ENCODE results near the gene ABHD1. TPM values are rescaled to one million over a fixed set of nuclear protein-coding genes. Genes with fewer than 3 reads are reported as not detected.
A peak's percentile ranks its signal among the peaks of the same experiment; 100 is the strongest.
"Not testable (repeated sequence)": the region's sequence is repeated elsewhere in the genome, so short reads cannot be mapped to it uniquely, and the experiment has no call there.

The ABHD1 gene
- polyA plus RNA-seq, 3 donors from 2014 or later, result 0.38 to 5.5 (median 1.5) TPM

DNA sequence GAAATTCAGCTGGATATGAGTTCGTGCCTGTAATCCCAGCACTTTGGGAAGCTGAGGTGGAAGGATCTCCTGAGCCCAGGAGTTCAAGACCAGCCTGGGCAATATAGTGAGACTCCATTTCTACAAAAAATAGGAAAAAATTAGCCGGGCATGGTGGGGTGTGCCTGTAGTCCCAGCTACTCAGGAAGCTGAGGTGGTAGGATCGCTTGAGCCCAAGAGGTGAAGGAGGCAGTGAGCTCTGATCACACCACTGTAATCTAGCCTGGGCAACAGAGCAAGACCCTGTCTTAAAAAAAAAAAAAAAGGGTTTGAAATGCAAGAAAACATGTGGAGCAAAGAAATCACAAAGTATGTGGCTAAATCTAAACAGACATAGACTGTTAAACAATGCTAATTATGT lies 14.5 kb upstream of the ABHD1 start:
- H3K4me3 Mint-ChIP-seq, result no peak overlapping the region
- no peaks in the 10 kb centered on the region for H3K4me1 Mint-ChIP-seq
- DNase-seq, result no peak
- H3K27ac Mint-ChIP-seq, result no peak overlapping the region
- no peaks in the 10 kb centered on the region for H3K36me3 Mint-ChIP-seq
- peaks cover 0 to 9% (median 2%) of the 10 kb centered on the region in 3 donors for H3K27me3 Mint-ChIP-seq (ENCODE audit: low read depth in 3 of 3)
- no peaks in the 10 kb centered on the region for H3K9me3 Mint-ChIP-seq

DNA sequence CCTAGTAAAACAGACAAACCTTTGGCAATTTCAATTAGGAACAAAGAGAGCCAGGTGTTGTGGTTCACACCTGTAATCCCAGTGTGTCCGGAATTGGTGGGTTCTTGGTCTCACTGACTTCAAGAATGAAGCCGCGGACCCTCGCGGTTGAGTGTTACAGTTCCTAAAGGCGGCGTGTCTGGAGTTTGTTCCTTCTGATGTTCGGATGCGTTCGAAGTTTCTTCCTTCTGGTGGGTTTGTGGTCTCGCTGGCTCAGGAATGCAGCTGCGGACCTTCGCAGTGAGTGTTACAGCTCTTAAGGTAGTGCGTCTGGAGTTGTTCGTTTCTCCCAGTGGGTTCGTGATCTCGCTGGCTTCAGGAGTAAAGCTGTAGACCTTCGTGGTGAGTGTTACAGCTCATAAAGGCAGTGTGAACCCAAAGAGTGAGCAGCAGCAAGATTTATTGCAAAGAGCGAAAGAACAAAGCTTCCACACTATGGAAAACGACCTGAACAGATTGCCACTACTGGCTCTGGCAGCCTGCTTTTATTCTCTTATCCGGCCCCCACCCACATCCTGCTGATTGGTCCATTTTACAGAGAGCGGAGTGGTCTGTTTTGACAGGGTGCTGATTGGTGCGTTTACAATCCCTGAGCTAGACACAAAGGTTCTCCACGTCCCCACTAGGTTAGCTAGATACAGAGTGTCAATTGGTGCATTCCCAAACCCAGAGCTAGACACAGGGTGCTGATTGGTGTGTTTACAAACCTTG lies 12.8 kb upstream of the ABHD1 start:
- H3K9me3 Mint-ChIP-seq; H3K4me1 Mint-ChIP-seq; DNase-seq; H3K36me3 Mint-ChIP-seq; H3K27ac Mint-ChIP-seq; H3K27me3 Mint-ChIP-seq (ENCODE audit: low read depth in 3 of 3); H3K4me3 Mint-ChIP-seq: not testable (repeated sequence)

DNA sequence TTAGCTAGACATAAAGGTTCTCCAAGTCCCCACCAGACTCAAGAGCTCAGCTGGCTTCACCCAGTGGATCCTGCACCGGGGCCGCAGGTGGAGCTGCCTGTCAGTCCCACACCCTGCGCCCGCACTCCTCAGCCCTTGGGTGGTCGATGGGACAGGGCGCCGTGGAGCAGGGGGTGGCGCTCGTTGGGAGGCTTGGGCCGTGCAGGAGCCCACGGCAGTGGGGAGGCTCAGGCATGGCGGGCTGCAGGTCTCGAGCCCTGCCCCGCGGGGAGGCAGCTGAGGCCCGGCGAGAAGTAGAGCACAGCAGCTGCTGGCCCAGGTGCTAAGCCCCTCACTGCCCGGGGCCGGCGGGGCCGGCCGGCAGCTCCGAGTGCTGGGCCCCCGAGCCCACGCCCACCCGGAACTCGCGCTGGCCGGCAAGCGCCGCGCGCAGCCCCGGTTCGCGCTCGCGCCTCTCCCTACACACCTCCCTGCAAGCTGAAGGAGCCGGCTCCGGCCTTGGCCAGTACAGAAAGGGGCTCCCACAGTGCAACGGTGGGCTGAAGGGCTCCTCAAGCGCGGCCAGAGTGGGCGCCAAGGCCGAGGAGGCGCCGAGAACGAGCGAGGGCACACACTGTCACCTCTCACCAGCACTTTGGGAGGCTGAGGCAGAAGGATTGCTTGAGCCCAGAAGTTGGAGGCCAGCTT lies 12.1 kb upstream of the ABHD1 start:
- not testable (repeated sequence) for H3K9me3 Mint-ChIP-seq; H3K27ac Mint-ChIP-seq; H3K4me3 Mint-ChIP-seq; H3K27me3 Mint-ChIP-seq (ENCODE audit: low read depth in 3 of 3); H3K36me3 Mint-ChIP-seq; DNase-seq; H3K4me1 Mint-ChIP-seq

DNA sequence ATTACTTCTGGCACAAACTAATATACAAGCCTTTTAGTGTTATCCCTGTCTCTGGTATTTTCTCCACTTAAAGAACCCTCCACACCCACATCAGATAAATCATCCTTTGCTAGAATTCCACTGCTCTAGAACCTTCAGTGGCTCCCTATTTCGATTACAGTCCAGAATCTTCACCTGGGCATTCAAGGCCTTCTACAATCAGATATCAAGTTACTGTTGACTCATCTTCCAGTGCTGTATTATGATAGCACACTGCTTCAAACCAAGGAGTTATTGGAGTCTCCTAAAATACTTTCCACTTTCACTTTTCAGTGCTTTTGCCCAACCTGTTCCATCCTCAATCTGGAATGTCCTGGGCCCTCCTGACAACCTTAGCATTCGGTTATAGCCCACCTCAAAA lies 8.1 kb upstream of the ABHD1 start:
- no peak overlapping the region for H3K4me3 Mint-ChIP-seq

DNA sequence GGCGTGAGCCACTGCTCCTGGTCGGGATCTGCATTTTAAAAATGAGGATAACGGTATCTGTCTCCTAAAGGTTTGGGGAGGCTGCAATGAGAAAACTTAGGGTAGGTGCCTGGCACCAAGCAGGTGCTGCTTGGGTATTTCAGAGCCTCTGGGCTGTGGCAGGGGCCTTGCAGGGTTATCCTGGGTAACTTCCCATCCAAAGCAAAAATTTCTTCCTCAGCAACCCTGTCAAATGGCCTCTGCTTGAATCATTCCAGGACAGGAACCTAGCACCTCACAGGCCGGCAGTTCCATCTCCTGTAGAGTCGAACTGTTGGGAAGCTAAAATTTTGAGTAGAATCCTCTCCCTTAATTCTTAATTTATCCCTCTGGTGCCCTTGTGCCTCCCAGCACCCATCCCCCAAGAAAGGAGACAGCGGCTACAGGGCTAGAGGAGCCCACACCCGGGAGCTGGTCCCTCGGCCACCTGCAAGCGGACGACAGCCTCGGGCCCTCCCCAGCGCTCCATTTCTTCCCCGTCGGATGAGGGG lies 5.6 kb upstream of the ABHD1 start:
- Mint-ChIP-seq H3K4me1 (peaks cover 13 to 18% of the 10 kb centered on the region in 2 donors), H3K9me3 (no peaks in the 10 kb centered on the region), H3K36me3 (peaks cover 0 to 3% (median 0%) of the 10 kb centered on the region in 3 donors), H3K27me3 (ENCODE audit: low read depth in 3 of 3) (peaks cover 5 to 18% (median 9%) of the 10 kb centered on the region in 3 donors), H3K27ac (no peak overlapping the region), H3K4me3 (no peak overlapping the region)
- DNase-seq, result no peak

More for the DNA sequence above, 8.1 kb upstream of the ABHD1 start:
- Mint-ChIP-seq H3K4me1 (peaks cover 5% of the 10 kb centered on the region in 2 donors), H3K36me3 (peaks cover 0 to 3% (median 0%) of the 10 kb centered on the region in 3 donors), H3K27ac (no peak overlapping the region), H3K9me3 (no peaks in the 10 kb centered on the region), H3K27me3 (ENCODE audit: low read depth in 3 of 3) (peaks cover 4 to 16% (median 8%) of the 10 kb centered on the region in 3 donors)
- DNase-seq, result no peak

DNA sequence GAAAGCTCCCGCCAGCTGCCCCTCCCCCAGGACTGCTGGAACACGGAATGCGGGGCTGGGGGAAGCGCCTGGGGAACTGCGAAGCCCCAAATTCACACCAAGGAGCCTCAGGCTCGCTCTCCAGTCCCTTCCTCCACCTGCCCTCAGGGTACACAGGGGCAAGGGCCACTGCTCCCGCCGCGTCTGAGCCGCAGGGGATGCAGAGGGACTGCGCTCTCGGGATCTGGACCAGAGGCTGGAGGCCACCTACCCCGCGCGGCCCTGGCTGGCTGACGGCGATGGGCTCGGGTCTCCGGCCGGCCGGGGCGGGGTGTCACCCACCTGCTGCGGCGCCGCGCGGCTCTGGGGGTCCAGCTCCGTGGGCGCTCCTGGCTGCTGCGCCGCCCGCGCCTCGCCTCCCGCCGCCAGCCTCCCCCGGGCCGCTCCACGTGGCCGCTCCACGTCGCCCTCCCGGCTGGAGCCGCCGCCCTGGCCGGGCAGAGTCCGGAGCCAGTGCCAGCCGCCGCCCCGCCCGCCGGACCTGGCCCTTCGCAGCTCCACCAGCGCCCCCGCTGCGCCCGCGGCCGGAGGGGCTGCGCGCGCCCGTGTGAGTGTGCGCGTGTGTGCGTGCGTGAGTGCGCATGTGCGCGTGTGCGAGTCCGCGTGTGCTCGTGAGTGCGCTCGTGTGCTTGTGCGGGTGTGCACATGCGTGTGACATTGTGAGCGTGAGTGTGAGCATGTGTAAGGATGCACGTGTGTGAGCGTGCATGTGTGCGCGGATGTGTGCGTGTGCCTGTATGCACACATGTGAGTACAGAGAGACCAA lies 4.9 kb upstream of the ABHD1 start, which contains the start of gene CGREF1:
Gene CGREF1 (minus strand): TSS at position 604 of the 805 bp plus-strand sequence. CDS start 14,762 bp downstream, outside the sequence.
- H3K27me3 Mint-ChIP-seq (ENCODE audit: low read depth in 3 of 3), result peaks cover 5 to 19% (median 10%) of the 10 kb centered on the region in 3 donors
- H3K27ac Mint-ChIP-seq, result no peak within 1 kb of the TSS
- peaks cover 17 to 22% of the 10 kb centered on the region in 2 donors for H3K4me1 Mint-ChIP-seq
- H3K9me3 Mint-ChIP-seq, result no peaks in the 10 kb centered on the region
- DNase-seq, result no peak
- H3K36me3 Mint-ChIP-seq, result peaks cover 0 to 3% (median 0%) of the 10 kb centered on the region in 3 donors
- peak within 1 kb of the TSS; percentile 46 to 79 (median 66) for H3K4me3 Mint-ChIP-seq

DNA sequence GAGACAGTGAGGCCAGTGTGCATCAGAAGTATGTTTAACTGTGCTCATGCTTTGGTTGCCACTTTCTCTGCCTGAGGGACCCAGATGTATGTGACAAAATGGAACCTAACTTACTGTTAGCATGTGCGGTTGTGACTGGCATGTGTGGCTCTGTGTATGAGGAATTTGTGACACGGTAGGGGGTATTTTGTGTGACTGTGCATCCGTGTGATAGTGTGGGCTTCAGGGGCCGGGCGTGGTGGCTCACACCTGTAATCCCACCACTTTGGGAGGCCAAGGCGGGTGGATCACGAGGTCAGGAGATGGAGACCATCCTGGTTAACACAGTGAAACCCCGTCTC lies 4.3 kb upstream of the ABHD1 start:
- Mint-ChIP-seq H3K4me3 (peak overlapping the region; percentile 38 to 79 (median 66)), H3K27me3 (ENCODE audit: low read depth in 3 of 3) (peaks cover 5 to 21% (median 14%) of the 10 kb centered on the region in 3 donors), H3K4me1 (peaks cover 21 to 22% of the 10 kb centered on the region in 2 donors)
- not testable (repeated sequence) for H3K36me3 Mint-ChIP-seq, H3K9me3 Mint-ChIP-seq, H3K27ac Mint-ChIP-seq, DNase-seq

DNA sequence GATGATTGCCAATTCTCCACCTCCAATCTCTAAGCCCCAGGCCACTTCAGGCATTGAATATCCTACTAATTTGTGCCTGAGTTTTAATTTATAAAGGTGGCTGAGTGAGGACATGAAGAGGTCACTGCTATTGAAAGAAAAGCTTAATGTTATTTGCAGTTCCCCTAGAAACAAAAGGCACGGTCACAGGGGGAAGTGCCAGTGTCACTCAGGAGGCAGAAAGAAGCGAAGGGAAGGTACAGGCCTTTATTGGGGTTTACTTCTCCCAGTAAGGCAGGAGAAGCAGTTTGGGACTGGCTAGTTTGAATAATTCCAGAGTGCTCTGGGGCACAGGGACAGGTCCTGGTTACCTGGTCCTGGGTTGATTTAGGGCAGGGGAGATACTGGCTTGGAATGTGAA lies 1.7 kb upstream of the ABHD1 start:
- DNase-seq, result no peak
- H3K36me3 Mint-ChIP-seq, result peaks cover 0 to 3% (median 0%) of the 10 kb centered on the region in 3 donors
- peaks cover 7 to 21% (median 12%) of the 10 kb centered on the region in 3 donors for H3K27me3 Mint-ChIP-seq (ENCODE audit: low read depth in 3 of 3)
- H3K9me3 Mint-ChIP-seq, result no peaks in the 10 kb centered on the region
- H3K27ac Mint-ChIP-seq, result peak overlapping the region in 2 of 6 donors; percentile 14 to 32
- H3K4me3 Mint-ChIP-seq, result peak overlapping the region in 4 of 5 donors; percentile 29 to 95 (median 90)
- peaks cover 21 to 22% of the 10 kb centered on the region in 2 donors for H3K4me1 Mint-ChIP-seq

DNA sequence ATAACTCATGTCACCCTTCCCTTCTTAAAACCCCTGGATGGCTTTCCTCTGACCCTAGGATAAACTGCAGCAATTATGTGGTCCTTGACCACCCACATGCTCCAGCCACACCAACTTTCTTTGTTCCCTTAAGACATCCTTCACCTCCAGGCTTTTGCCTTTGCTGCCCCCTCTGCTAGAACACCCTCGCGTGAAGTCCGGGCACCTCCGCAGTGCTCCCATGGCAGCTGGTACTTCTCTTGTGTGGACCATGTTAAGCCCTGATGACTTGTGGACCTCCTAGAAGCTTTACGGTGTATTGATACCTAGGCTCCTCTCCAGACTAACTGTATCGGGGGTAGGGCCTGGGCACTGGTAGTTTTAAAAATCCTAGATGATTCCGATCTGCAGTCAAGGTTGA lies 824 bp upstream of the ABHD1 start:
- H3K27ac Mint-ChIP-seq, result peak overlapping the region; percentile 81 to 92 (median 90)
- H3K27me3 Mint-ChIP-seq (ENCODE audit: low read depth in 3 of 3), result peaks cover 7 to 15% (median 12%) of the 10 kb centered on the region in 3 donors
- peaks cover 21 to 22% of the 10 kb centered on the region in 2 donors for H3K4me1 Mint-ChIP-seq
- H3K9me3 Mint-ChIP-seq, result no peaks in the 10 kb centered on the region
- H3K4me3 Mint-ChIP-seq, result peak overlapping the region; percentile 88 to 95 (median 93)
- H3K36me3 Mint-ChIP-seq, result peaks cover 0 to 3% (median 0%) of the 10 kb centered on the region in 3 donors
- DNase-seq, result no peak

DNA sequence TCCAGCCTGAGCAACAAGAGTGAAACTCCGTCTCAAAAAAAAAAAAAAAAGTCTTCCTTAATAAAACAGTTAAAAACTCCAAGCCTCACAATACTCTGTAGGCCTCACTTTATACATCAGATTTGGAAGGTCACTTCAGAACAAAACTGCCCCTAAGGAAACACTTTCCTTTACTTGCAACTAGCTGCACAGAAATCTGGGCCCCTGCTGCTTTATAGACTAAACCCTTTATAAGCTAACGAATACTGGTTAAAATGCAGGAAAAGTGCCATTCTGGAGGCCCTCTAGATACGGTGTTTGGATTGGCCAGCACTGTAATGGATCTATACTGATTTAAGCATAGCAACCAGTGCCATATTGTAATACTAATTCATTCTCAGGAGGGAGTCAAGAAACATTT lies 1.5 kb downstream of the ABHD1 start:
- Mint-ChIP-seq H3K36me3 (peaks cover 0 to 5% (median under 1%) of the 10 kb centered on the region in 3 donors), H3K9me3 (no peaks in the 10 kb centered on the region), H3K27ac (peak overlapping the region in 3 of 6 donors; percentile 23 to 91 (median 34)), H3K4me1 (peaks cover 16 to 19% of the 10 kb centered on the region in 2 donors), H3K27me3 (ENCODE audit: low read depth in 3 of 3) (peaks cover 3 to 7% (median 6%) of the 10 kb centered on the region in 3 donors), H3K4me3 (peak overlapping the region in 2 of 5 donors; percentile 52 to 65)
- DNase-seq, result no peak

DNA sequence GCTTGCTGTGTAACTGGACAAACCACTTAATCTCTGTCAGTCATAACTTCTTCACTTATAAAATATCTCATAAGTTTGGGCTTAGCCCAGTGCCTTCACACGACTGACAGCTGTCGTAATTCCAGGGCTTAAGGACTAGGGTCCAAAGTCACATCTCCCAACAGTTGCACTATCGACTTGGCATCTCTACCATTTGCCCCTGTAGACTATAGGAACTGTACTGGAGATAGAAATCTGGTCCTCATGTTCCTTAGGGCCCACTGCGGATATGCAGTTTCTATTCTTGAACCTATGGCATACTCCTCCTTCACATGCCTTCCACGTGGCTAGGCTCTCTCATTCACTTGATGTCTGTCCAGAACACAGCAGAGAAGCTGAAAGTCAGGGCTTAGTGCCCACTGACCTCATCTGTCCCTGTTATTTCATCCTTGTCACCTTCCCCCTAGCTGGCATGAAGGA lies 2.7 kb downstream of the ABHD1 start:
- no peaks in the 10 kb centered on the region for H3K9me3 Mint-ChIP-seq
- peaks cover 0 to 15% (median 0%) of the 10 kb centered on the region in 3 donors for H3K36me3 Mint-ChIP-seq
- H3K27me3 Mint-ChIP-seq (ENCODE audit: low read depth in 3 of 3), result peaks cover 3 to 6% (median 3%) of the 10 kb centered on the region in 3 donors
- no peak overlapping the region for H3K4me3 Mint-ChIP-seq
- peak overlapping the region in 4 of 6 donors; percentile 0 to 66 (median 25) for H3K27ac Mint-ChIP-seq
- no peak for DNase-seq
- H3K4me1 Mint-ChIP-seq, result peaks cover 17% of the 10 kb centered on the region in 2 donors

DNA sequence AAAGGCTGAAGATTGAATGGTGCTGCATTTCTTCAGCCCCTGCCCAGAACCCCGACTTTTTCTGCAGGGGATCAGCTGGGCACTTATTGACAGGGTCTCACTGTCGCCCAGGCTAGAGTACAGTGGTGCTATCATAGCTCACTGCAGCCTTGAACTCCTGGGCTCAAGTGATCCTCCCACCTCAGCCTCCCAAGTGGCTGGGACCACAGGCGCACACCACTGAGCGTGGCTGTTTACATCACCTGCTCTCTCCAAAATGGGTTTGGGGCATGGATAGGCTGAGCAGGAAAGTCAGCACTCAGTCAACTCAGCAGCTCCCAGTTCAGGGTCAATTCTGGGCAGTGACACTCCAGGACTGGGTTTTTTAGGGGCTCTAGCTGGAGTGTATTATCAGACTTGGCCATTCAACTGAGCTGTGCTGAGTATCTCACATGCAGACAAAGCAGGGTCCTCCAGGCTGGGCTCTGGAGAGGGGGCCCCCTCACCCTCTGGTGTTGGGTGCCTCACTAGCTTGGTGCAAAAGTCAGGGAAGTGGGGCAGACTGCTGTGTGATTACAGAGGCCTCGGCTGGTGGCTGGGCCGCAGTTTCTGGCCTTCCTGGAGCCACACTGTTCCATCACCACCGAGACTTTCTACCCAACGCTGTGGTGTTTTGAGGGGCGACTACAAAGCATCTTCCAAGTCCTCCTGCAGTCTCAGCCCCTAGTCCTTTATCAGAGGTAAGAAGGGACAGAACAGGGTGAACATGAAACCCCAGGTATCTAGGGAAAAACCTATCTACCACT lies 4.5 kb downstream of the ABHD1 start:
- Mint-ChIP-seq H3K27me3 (ENCODE audit: low read depth in 3 of 3) (peaks cover 1 to 5% (median 3%) of the 10 kb centered on the region in 3 donors), H3K4me3 (no peak overlapping the region), H3K27ac (no peak overlapping the region), H3K9me3 (no peaks in the 10 kb centered on the region), H3K4me1 (peaks cover 11 to 23% of the 10 kb centered on the region in 2 donors), H3K36me3 (peaks cover 0 to 15% (median 0%) of the 10 kb centered on the region in 3 donors)
- DNase-seq, result no peak
